Choroid plexus epithelial cell (primary cell): ENCODE data around the gene SLC2A5.

ENCODE experiments used
- DNase-seq: peaks from one replicate; pipeline ENCODE4 v3.0.0-alpha.2; 2010; ENCODE audit warnings: low read depth
- H3K4me3 ChIP-seq: 2 replicates; pipeline ENCODE4 v1.5.1; 2011; ENCODE audit warnings: low read depth, mild to moderate bottlenecking, control low read depth, low read length, moderate library complexity
- TF ChIP-seq, protein P1 (sequence below): conservative IDR thresholded peaks from 2 replicates; pipeline ENCODE4 v1.5.1; 2011; ENCODE audit warnings: low read depth, mild to moderate bottlenecking, control low read depth, inconsistent platforms, low read length, moderate library complexity

Gene SLC2A5

GRCh38 chr1:9050803-9051202 lies 18.6 kb downstream of the SLC2A5 start:
- H3K4me3 ChIP-seq = no peak overlapping the region
- DNase-seq = no peak

DNA sequence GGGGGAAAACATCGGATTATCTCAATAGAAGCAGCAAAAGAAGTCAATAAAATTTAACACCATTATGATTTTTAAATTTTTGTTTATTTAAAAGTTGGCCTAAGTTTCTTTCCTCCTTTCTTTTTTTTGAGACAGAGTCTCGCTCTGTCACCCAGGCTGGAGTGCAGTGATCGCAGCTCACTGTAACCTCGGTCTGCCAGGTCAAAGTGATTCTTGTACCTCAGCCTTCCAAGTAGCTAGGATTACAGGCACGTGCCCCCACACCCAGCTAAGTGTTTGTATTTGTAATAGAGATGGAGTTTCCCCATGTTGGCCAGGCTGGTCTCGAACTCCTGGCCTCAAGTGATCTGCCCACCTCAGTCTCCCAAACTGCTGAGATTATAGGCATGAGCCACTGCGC lies 20.9 kb downstream of the SLC2A5 start:
- TF ChIP-seq, protein P1, sequence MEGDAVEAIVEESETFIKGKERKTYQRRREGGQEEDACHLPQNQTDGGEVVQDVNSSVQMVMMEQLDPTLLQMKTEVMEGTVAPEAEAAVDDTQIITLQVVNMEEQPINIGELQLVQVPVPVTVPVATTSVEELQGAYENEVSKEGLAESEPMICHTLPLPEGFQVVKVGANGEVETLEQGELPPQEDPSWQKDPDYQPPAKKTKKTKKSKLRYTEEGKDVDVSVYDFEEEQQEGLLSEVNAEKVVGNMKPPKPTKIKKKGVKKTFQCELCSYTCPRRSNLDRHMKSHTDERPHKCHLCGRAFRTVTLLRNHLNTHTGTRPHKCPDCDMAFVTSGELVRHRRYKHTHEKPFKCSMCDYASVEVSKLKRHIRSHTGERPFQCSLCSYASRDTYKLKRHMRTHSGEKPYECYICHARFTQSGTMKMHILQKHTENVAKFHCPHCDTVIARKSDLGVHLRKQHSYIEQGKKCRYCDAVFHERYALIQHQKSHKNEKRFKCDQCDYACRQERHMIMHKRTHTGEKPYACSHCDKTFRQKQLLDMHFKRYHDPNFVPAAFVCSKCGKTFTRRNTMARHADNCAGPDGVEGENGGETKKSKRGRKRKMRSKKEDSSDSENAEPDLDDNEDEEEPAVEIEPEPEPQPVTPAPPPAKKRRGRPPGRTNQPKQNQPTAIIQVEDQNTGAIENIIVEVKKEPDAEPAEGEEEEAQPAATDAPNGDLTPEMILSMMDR = no peak
- H3K4me3 ChIP-seq = no peak overlapping the region
- no peak for DNase-seq

More at GRCh38 chr1:9050803-9051202, 18.6 kb downstream of the SLC2A5 start:
- TF ChIP-seq, protein P1 = no peak

- no peak for DNase-seq
- TF ChIP-seq, protein P1 = no peak
- no peak overlapping the region for H3K4me3 ChIP-seq
These were observed 22.4 kb downstream of the SLC2A5 start for GRCh38 chr1:9047019-9047418.

DNA sequence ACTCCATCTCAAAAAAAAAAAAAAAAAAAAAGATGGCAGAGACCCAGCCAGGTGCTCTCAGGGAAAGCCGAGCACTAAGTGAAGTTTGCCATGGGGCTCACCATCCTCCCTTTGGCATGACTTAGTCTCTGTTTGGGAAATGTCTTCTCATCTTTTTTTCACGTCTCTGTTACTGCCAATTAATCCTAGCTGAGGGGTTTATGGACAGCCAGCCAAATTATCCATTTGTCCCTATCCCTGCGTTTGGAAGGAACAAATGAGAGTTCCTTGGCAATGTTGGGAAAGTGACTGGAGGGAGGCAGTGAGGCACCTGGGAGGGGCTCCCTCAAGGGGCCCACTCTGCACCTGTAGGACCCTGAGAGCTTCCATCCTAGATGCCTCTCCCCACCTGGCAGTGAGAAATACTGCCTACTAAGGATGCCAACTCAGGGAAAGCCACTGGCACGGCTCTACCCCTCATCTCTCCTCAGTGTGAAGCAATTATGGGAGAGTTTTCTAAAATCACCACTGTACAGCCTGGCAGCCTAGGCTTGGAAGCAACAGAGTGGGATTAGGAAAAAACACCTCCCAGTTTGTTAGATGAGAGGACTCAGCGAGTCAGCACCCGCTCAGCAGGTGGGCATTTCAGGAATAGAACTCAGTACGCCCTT lies 23.4 kb downstream of the SLC2A5 start:
- TF ChIP-seq, protein P1 = no peak
- H3K4me3 ChIP-seq = no peak overlapping the region
- no peak for DNase-seq

- H3K4me3 ChIP-seq = no peak overlapping the region
- DNase-seq = no peak
- TF ChIP-seq, protein P1 = no peak
These were observed 25.2 kb downstream of the SLC2A5 start for GRCh38 chr1:9044236-9044635.

- TF ChIP-seq, protein P1 = no peak
- DNase-seq = no peak
These were observed 27.2 kb downstream of the SLC2A5 start for GRCh38 chr1:9042272-9042671.

GRCh38 chr1:9041116-9041779 lies 28.2 kb downstream of the SLC2A5 start:
- TF ChIP-seq, protein P1 = no peak
- no peak overlapping the region for H3K4me3 ChIP-seq
- no peak for DNase-seq

More at GRCh38 chr1:9042272-9042671, 27.2 kb downstream of the SLC2A5 start:
- no peak overlapping the region for H3K4me3 ChIP-seq
